ENCODE results near the gene TTC28.

Gene TTC28

DNA sequence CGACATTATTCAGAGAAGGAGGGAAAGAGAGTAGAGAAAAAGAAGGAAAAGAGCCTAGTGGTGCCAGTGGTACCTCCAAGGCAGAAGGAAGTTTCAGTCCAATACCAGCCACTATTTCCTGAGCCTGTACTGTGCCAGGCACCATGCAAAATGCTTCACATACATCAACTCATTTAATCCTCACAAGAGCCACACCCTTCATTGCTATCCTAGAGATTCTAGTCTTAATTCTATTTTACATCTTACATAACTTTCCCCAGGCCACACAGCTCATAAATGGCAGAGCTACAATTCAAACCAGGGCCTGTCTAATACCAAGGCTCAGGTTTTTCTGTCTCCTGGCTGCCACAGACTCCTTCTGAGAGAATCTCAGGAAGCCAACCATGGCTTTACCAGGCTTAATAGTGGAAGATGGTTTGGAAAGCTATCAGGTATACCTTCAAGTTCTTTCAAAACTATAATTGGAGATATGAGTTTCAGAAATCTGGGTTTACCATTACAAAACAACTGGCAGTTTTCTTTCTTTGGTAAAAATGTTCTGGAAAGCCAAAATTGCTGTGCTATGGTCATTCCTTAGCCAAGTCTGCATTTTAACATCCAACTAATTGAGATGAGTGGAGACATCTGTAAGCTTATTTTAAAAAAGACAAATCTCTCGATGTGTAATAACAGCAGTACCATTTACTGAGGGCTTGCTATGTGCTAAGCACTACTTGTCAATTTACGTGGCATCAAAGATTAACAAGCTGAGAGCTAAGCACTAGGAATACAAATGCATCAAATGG, 535.5 kb downstream of the TTC28 start:
- DNase-seq (ENCODE audit: low read depth, low spot score): no peak

DNA sequence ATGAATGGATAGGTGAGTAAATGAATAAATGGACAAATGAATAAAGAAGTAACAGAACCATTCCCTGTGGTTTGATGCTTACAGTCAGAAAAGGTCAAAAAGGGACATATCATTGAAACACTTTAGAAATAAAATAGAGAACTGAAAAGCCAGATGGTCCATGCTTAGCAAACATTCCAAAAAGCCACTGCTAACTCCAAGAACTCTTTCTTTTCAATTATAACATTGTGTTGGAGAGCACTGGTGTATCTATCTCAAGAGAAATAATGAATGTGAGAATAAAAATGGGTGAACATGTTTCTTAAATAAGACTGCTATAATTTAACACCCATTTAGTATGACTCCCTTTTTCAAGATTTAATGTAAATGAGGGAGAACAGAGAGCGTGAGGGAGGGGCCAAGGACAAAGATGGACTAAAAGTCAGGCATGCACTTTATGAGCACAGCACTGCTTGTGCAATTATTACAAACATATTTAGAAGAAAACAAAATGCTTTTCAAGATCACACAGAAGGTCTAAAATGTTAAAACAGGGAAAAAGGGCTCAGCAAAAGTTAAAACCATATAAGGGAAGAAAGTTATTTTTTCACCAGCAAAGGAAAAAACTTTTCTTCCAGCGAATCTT, 536.3 kb downstream of the TTC28 start:
- no peak for DNase-seq (ENCODE audit: low read depth, low spot score)

- DNase-seq (ENCODE audit: low read depth, low spot score): peak; percentile 92
Measured at GRCh38 chr22:28142361-28142961, 537.2 kb downstream of the TTC28 start.

- DNase-seq (ENCODE audit: low read depth, low spot score): peak; percentile 87
Measured at GRCh38 chr22:28141614-28142013, 538.0 kb downstream of the TTC28 start.

GRCh38 chr22:28139961-28140360, 539.7 kb downstream of the TTC28 start:
- DNase-seq (ENCODE audit: low read depth, low spot score): peak; percentile 81

GRCh38 chr22:28139516-28139915, 540.1 kb downstream of the TTC28 start:
- no peak for DNase-seq (ENCODE audit: low read depth, low spot score)

GRCh38 chr22:28137036-28137435, 542.6 kb downstream of the TTC28 start:
- no peak for DNase-seq (ENCODE audit: low read depth, low spot score)

- no peak for DNase-seq (ENCODE audit: low read depth, low spot score)
Measured at GRCh38 chr22:28132466-28132865, 547.2 kb downstream of the TTC28 start.

- no peak for DNase-seq (ENCODE audit: low read depth, low spot score)
Measured at GRCh38 chr22:28129319-28129962, 550.2 kb downstream of the TTC28 start.

DNA sequence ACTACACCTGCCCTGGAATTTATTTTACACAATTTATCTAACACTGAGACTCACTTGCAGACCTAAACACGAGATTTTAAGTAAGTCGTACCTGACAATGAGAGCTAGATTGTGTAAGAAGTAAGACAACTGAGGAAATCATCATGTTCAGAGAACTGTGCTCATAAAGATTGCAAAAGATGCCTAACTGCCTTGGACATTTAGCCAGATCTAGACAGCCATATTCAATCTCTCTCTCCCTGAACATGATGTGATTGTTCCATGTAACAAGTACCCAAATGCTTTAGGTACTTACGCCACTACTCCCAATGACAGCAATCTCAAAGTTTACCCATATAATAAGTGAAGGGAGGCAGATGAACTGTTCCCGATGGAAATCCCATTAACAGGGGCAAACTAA, 550.8 kb downstream of the TTC28 start:
- no peak for DNase-seq (ENCODE audit: low read depth, low spot score)

GRCh38 chr22:28125799-28126198, 553.8 kb downstream of the TTC28 start:
- no peak for DNase-seq (ENCODE audit: low read depth, low spot score)

- no peak for DNase-seq (ENCODE audit: low read depth, low spot score)
Measured at GRCh38 chr22:28123989-28124766, 555.5 kb downstream of the TTC28 start.

DNA sequence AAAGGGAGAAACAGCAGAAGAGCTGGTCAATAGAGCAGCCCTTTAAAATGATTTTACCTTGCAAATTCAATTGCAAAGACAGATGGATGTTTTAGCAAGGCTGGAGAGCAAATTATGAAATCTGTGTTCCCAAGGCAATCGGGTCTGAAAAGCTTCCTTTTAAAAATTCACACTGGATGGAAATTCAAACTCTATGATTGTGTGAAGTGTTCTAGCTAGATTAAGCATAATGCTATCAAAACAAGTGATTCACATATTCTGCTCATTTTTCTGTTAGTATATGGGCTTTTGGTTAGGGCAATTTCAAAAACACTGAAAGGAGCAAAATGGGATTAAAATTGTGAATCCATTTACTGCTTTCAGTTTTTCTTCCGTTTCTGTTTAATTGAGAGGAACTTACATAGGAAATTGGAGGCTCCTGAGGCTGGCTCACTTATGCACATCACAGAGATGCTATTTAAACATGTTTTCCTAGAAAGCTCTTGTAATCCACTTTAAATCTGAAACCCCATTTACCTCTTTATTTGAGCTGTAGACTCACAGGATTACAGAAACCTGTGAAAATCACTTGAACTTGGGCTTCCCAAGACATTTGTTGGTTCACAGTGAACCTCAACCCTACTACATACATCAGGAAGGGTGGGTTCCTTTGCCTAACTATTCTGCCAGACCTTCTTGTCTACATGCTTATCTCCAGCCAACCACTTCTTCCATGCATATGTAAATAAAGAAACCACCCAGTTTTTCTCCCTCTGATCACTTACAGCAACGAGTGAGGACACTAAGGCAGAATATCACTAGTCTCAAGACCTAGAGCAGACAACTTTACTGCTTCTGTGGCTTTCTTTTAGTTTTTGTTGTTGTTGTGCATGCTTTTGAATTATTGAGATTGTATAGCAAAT, 558.7 kb downstream of the TTC28 start:
- DNase-seq (ENCODE audit: low read depth, low spot score): no peak

DNA sequence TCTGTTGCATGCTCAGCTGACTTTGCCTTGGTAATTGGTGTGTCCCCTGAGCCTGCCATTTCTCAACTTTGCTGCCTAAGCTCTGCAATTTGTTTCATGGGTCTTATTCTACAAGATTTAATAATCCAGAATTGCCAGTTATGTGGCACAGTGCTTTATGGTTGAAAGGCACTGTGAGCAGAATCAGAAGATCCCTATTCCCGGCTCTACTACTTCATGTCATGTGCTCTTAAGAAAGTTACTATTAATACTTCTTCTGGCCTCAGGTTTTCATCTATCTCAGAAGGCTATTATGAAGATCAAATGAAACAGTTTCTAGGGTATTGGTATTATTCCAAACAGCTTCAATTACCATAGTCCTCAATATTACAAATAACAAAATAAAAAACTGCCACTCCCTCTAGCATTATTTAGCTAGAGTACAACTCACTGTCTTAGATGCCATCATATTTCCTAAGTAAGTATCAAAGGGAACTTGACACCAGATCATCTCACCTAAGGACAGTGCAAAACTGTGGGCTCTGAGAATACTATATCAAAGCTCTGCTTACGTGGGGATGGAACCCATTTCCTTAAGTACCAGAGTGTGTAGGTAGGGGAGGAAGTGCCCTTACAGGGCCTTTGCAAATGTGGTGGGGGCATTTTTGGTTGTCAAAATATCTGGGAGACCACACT, 560.5 kb downstream of the TTC28 start:
- DNase-seq (ENCODE audit: low read depth, low spot score): no peak

GRCh38 chr22:28116219-28116673, 563.4 kb downstream of the TTC28 start:
- DNase-seq (ENCODE audit: low read depth, low spot score): peak; percentile 96

GRCh38 chr22:28115426-28115825, 564.2 kb downstream of the TTC28 start:
- DNase-seq (ENCODE audit: low read depth, low spot score): no peak

DNA sequence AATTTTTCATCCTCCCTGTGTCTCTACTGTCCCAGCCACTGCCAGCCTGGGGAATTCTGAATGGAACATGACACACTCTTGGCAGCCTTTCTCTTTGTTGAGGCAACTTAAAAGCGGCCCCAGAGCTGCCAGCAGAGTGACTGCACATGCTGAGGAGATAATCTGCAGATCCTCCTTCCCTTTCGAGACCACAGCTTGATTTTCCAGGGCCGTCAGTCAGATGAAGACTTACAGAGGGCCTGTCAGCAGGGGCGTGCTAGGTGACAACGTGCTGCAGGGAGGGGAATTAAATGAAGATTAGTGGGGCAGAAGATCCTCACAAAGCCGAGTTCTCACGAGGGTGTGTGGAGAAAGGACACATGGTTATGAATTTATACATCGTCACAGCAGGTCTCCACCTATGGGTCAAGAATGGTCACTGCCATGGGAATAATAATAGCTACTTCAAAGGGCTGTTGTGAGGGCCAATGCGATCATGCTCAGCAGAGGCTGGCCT, 567.0 kb downstream of the TTC28 start:
- DNase-seq (ENCODE audit: low read depth, low spot score): peak; percentile 60

DNA sequence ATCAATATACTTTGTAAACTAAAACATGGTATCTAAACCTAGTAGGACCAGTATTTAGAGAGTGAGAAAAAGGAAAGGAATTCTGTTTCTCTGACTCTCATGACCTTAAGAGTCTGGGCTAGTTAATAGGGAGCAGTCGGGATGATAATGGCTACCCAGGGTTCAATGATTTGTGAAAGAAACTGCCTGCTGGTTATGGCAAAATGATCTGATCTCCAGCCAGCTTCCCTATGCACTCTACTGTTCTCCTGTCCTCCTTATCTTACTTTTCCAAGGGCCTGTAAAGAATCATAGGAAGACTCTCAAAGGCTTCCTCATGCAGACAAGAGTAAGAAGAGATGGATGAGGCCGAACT, 567.5 kb downstream of the TTC28 start:
- no peak for DNase-seq (ENCODE audit: low read depth, low spot score)

DNA sequence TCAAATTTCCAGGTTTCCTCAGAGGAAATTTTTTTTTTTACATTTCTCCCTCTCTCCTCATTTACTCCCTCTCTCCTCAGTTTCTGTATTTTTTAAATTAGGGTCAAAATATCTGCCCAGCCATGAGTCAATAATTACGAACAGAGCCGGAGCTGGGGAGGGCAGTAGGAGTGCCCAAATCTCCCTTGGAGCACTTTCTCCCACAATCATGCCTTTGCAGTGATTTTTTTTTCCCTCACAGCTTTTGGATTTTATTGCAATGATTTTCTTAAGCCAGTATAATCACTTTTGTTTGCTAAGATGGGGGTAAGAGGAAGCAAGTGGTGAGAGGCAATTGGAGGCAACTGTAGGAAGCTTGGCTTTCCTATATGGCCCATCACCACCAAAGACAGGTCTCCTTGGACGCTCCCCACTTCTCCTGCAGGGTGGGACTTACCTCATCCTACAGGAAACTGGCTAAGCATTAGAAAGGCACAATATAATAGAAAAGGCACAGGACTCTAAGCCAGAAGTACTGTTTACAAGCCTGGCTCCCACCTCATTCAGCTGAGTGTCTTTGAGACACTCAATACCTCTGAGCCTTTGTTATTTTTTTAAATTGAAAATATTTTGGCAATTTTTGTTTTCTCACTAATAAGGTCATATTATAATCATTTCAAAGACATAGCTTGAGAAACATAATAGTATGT, 568.0 kb downstream of the TTC28 start:
- no peak for DNase-seq (ENCODE audit: low read depth, low spot score)

All from astrocyte of the hippocampus (primary cell).